RWPE1 (cell line): ENCODE results near the gene S100A2.
A peak's percentile ranks its signal among the peaks of the same experiment; 100 is the strongest.
"Not testable (repeated sequence)": the region's sequence is repeated elsewhere in the genome, so short reads cannot be mapped to it uniquely, and the experiment has no call there.

Source experiments
- CTCF ChIA-PET: fragments of 350-600 bp; sonication (Branson Sonifier 250); formaldehyde crosslinking; extraction: SDS; loops from one replicate; lab custom pipeline; 2021; lab: Yijun Ruan, JAX
- POLR2A ChIA-PET: fragments of 400-600 bp; formaldehyde crosslinking; extraction: SDS; loops from one replicate; lab custom pipeline; 2020; ENCODE audit warnings: antibody characterized with exemption; ENCODE audit not compliant: low non-redundant PET; lab: Yijun Ruan, JAX
- DNase-seq: peaks from one replicate; pipeline ENCODE4 v3.0.0; 2012; ENCODE audit warnings: low spot score
- H3K27ac ChIP-seq: fragments of 450-650 bp; 2 replicates; pipeline ENCODE4 v1.5.1; 2017
- CTCF ChIP-seq: fragments of 450-650 bp; conservative IDR thresholded peaks from 2 replicates; pipeline ENCODE4 v1.5.1; 2017; ENCODE audit warnings: low read depth, mild to moderate bottlenecking

Gene S100A2

DNA sequence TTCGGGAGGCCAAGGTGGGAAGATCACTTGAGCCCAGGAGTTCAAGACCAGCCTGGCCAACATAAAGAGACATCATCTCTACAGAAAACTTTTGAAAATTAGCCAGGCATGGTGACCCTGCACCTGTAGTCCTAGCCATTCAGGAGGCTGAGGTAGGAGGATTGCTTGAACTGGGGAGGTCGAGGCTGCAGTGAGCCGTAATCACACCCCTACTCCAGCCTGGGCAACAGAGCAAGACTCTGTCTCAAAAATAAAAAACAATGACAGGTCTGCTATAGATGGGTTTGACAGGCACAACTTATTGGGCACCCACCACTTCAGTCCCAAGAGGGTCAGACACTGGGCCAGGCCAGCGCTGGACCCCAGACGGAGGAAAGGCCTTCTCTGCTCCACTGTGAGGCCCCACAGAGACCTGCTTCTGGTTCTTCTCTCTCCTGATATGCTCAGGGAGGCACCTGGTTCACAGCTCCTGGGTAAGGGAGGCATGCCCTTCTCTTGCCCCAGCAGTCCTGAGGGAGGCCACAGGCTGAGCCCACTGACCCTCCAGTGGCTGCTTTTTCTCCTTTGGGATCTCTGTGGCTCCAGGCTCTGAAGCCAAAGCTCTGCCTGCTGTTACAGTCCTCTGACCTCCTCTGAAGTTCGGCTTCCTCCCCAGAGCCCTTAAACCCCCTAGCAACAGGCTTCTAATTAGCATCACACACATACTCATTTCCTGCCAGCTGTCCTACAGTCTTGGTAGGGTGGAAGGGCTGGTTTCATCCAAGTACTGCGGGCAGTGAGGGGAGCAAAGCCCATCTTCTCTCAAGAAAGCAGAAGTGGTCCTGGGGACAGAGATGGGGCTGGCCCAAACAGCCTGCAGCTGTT is 32.9 kb upstream of the S100A2 start:
- TF ChIP-seq CTCF, result no peak

DNA sequence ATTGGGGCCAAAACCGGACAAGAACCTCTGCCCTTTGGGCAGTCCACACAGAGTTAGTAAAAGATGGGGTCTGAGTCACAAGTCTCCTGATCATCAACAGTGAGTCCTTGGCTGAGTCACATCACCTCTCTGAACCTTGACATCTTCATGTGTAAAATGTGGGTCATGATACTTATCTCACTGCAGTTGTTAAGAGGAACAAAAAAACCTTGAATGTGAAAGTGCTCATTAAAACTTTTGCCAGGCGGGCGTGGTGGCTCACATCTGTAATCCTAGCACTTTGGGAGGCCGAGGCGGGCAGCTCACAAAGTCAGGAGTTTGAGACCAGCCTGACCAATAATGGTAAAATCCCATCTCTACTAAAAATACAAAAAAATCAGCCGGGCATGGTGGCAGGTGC is 31.6 kb upstream of the S100A2 start:
- H3K27ac ChIP-seq, result peak overlapping the region; percentile 44
- TF ChIP-seq CTCF, result no peak
- POLR2A ChIA-PET, result no interaction called here
- no peak for DNase-seq
- CTCF ChIA-PET, result interaction anchor here (0.6 to 1.4 kb wide), 2 partner anchors 25 to 102 kb away, joined by 3 to 6 read pairs; no protein-coding TSS in a partner anchor

More for the DNA sequence above, 32.9 kb upstream of the S100A2 start:
- CTCF ChIA-PET, result interaction anchor here (1.4 kb wide), 1 partner anchor 26 kb away, joined by 6 read pairs; no protein-coding TSS in a partner anchor
- DNase-seq, result no peak
- H3K27ac ChIP-seq, result peak overlapping the region; percentile 55
- POLR2A ChIA-PET, result no interaction called here

DNA sequence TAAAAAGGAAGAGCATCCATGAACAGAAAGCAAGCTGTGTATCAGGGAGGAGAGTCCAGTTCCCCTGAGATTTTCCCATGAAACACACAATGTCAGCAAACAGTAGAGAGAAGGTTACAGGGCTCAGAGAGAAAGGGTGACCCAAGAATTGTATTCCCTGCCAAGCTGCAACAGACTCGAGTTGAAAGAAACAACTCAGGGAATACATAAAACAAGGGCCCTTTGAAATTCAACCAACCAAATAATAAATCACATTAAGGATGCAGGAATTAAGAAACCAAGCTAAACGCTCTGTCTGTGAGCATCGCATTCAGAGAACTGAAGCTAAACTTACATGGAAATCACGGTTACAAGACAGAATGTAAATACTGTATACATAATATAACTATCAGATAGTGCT is 27.1 kb upstream of the S100A2 start:
- no peak for DNase-seq
- POLR2A ChIA-PET, result no interaction called here
- TF ChIP-seq CTCF, result no peak
- no peak overlapping the region for H3K27ac ChIP-seq
- CTCF ChIA-PET, result interaction anchor here (1.0 to 1.2 kb wide), 2 partner anchors 20 to 24 kb away, joined by 3 to 6 read pairs; no protein-coding TSS in a partner anchor

DNA sequence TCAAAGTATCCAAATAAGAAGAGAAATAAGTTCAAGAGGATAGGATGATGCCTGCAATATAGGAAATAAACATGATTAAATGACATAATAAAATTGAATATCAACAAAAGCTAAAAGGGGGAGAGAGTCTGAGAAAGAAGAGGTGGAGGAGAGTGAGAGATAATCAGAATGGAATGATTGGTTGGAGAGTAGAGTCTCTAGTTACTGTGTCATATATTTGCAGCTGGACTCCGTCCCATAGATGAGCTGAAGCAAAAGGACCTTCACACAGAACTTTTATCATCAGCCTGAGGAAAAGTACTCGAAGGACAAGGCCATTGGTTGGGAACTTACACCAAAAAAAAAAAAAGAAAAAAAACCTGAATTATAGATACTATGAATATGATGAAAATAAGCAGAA is 22.8 kb upstream of the S100A2 start:
- H3K27ac ChIP-seq, result no peak overlapping the region
- CTCF ChIA-PET, result interaction anchor here (0.6 kb wide), 1 partner anchor 412 kb away, joined by 3 read pairs; no protein-coding TSS in a partner anchor
- POLR2A ChIA-PET, result no interaction called here
- no peak for DNase-seq
- TF ChIP-seq CTCF, result no peak

GRCh38 chr1:153588033-153588432 is 22.4 kb upstream of the S100A2 start:
- H3K27ac ChIP-seq, POLR2A ChIA-PET, DNase-seq: not testable (repeated sequence)
- CTCF ChIA-PET, result interaction anchor here (0.6 kb wide), 1 partner anchor 413 kb away, joined by 3 read pairs; no protein-coding TSS in a partner anchor

- no peak for DNase-seq
- CTCF ChIA-PET, result interaction anchor here (0.6 kb wide), 2 partner anchors 464 to 836 kb away, joined by 4 read pairs; no protein-coding TSS in a partner anchor
- no peak overlapping the region for H3K27ac ChIP-seq
- no peak for TF ChIP-seq CTCF
- POLR2A ChIA-PET, result no interaction called here
Observed at GRCh38 chr1:153587314-153587713, 21.7 kb upstream of the S100A2 start.
